GM21528 (cell line): Measurements from ENCODE around the gene HOXB7.

ENCODE experiments used
- ATAC-seq: cut with Tn5 transposase; IDR thresholded peaks from one replicate; pipeline ENCODE4 v1.9.1; 2021; ENCODE audit warnings: mild to moderate bottlenecking, moderate library complexity; ENCODE audit not compliant: unreplicated experiment, low FRiP score

HOXB7 gene

DNA sequence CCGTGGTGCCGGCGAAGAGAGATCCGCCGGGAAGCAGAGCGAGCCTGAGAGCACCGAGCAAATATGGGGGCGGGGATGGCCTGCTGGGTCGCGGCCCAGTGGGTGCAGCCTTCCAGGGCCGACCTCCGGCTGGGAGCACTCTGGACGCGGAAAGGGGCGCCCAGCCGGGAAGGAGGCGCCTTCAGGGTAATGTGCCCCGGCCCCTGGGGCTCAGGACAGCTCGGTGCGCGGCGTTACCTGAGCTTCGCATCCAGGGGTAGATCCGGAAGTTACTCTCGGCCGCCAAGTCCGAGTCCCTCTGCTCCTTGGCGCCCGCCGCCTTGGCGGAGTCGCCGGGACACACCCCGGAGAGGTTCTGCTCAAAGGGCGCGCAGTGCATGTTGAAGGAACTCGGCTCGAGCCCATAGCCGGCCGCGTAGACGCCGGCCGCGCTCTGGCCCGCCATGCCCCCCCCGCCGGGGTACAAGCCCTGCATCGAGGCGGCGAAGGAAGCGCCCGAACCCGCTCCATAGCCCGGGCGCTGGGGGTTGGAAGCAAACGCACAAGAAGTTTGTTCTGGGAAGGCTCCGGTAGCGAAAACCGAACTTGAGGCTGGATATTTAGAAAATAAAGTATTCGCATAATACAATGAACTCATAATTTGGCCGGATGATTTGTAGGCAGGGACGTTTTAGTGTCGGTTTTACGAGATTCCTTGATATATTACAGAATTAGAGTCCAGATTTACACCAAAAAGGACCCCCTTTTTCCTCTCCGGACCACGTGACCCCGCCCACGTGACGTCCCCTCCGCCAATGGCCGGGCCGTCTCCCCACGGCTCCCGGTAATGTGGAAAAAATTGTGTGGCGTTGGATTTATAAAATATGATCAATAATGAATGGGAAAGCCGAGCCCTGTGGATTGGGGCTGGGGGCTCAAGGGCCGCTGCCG, at the start of gene HOXB7:
Gene HOXB7 (minus strand): TSS at position 736 of the 930 bp plus-strand sequence. CDS start 99 bp downstream, at position 637.
- no peak for ATAC-seq

DNA sequence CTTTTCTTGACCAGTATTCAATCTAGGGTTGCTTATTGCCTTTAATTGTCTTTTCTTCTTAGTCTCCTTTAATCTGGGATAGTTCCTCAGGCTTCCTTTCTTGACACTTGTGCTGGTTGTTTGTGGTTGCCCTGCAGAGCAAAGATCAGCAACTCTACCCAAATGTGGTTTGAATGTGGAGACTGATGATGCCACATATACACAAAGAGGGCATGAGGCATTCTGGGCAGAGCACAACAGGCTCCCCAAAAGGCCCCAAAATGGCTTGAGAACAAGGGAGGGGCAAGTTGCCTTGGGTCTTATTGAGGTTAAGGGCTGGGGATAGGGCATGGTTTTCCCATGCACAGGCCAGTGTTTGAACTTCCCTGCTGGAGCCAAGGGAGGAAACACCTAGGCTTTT, 45.1 kb upstream of the HOXB7 start:
- ATAC-seq, result no peak

DNA sequence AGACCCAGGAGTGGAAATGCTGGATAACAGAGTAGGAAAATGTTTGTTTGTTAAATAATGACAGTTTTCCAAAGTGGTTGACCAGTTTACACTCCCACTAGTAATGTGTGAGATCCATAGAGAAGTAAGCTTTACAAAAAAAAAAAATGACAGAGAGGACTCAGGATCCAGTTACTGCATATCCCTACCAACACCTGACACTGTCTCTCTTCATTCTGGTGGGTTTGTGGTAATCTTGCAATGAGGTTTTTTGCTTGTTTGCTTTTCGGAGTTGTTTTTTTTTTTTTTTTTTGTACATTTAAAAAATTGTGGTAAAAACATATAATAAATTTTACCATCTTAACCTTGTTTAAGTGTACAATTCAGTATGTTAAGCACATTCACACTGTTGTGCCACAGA, 38.9 kb upstream of the HOXB7 start:
- no peak for ATAC-seq

DNA sequence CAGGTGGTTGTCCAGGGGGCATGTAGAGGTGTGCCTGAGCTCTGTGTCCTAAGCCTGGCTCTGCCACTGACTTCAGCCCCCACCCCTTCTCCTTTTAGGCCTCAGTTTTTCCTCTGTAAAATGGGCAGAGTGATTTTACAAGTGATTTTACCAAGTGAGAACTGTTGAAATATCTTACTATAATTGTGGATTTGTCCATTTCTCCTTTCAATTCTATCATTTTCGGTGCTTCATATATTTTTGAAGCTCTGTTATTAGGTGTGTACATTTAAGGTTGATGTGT, 37.1 kb upstream of the HOXB7 start:
- ATAC-seq, result no peak

DNA sequence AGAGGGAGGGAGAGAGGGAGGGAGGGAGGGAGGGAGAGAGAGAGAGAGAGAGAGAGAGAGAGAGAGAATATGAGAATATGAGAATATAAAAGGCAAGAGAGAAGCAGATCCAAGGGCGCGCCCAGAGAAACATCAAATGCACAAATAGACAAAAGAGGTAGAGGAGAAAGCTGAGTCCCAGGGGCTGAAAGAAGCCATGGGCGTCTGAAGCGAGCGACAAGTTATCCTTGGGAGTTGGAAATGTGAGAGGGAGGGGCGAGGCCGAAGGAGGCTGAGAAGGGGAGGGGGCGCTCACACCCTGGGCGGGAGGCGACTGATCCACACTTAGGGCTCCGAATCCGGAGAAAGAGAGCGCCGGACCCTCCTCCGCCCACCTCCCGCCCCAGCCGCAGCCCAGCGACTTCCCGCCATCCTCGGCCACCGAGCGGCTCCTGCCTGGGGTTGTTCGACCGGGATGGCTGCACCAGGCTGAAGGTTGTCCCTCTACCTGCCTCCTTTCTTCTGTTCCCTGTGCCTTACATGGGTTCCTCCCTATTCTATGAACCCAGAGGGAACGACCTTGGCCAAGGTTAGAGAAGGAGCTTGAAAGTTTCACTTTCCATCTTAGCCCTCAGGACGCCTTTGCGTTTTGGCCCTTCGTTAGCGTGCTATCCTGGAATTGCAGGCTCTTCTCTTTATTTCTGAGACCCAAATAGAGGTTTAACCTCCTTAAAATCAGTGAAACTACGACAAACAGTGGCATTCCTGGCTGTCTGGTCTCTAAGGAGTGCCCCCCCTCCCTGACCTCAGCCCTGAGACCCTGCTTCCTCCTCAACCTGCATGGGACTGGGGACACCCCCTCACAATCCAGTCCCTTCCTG, 36.5 kb upstream of the HOXB7 start:
- ATAC-seq, result no peak

DNA sequence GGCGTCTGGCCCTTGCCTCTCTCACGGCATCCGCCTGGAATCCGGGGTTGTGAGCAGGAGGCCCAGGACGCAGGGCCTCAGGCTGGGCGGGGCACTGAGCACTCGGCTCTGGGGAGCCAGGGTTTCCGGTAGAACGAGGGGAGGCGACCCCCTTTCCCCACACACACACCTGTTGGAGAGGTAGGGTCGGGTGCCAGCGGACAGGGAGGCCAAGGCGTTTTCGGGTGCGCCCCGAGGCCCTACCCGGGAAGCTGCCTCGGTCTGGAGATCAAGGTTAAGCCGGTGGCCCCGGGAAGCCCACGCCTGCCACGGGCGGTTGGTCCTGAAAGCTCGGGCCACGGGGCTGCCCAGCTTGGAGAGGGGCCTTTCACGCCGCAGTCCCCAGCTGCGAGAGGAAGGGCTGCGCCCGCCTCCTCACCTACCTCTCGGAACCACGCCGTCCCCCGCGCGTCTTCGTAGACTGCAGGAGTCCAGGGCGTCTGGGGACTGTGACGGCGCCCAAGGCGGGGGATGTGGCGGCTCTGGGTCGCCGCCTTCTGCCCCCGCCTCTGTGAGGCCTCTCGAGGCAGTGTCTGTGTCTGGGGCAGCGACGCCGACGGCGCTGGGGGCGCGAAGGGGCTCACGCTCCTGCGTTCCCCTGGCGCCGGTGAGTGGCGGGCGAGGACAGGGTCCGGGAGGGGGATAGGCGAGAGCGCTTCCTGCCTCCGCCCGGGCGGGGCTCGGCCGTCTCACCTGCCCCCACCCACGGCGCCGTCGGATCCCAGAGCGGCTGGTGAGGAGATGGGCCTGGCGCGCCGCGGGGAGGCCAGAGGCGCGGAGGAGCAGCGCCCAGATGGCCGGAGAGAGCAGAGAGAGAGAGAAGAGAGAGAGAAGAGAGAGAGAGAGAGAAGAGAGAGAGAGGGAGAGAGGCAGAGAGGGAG, 35.6 kb upstream of the HOXB7 start:
- no peak for ATAC-seq

DNA sequence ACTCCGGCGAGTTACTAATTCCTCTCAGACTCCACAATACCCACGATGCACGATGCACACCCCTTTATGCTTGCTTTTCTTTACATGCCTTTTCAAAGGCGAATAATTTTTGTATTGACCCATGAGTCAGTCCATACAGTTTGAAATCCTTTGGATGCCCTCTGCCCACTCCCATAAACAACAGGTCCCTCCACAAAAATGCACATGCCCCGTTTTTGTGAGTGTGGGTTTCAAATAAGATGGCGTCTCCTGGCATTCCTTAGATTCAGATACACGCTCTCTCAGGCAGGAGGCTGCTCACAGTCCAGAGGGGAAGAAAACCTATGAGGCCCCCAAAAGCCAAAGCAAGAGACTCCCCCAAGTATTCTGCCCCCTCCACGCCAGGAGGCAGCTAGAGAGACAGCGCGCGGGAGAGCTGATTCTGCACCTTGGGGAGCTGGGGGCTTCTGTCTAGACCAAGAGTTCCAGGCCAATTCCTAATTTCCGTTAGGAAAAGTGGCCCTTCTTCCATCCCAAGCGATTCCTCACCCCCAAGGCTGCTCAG, 34.9 kb upstream of the HOXB7 start:
- no peak for ATAC-seq

DNA sequence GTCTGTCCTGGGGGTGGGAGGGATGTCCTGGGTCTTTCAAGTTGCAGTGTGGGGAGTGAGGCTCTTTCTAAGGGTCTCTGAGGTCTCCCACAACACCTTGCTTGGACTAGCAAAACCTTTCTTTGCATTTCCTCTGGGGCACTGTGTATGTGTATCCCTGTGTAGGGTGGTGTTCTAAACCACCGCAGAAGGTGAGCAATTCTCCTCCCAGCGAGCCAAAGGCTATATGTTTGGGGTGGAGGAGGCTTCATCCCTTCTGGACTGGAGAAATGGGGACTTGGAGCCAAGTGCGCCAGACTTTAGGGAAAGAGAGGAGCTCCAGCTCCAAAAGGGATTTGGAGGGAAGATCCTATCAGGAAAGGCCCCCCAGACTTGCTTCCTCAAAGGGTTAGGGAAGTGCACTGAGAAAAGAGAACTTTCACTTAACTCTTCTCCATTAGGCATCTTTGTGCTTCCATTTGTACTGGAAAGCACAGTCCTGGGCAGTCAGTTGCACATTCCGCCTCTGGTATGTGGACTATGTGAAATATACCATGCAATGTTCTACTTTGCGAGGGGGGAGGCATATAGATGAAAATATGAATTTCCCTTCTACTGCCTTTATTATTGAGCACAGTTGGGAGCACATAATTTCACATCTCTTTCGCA, 34.2 kb upstream of the HOXB7 start:
- no peak for ATAC-seq

DNA sequence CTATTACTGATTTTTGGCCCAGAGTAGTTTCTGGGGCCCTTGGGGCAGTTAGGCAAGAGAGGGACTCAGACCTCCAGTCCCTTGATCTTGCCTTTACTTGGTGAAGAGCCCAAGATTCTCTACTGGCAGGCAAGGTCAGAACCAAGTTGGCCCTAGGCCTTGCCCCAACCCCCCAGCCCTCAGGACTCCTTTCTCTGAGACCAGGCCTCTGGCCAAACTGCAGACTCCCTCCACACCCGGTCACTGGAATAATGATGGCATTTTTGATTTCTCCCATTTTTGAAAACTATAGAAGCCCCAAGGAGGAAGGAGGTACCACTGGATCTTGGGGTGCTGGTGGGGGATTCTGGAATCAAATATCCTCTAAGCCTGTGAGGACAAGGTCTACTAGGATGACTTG, 33.3 kb upstream of the HOXB7 start:
- ATAC-seq, result no peak

DNA sequence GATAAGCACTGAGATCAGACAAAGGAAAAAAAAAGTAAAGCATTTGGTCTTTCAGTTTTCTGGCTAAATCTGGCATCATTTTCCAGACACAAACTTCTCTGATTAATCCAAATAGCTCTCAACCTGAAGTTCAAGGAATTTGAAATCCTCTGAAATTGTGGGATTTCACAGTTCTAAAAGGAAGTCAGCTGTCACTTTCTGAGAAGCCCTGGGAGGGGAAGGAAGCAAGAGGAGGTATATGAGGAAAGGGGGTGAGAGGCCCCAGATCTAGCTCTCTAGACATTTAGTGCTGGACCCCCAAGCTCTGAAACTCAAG, 32.8 kb upstream of the HOXB7 start:
- no peak for ATAC-seq

DNA sequence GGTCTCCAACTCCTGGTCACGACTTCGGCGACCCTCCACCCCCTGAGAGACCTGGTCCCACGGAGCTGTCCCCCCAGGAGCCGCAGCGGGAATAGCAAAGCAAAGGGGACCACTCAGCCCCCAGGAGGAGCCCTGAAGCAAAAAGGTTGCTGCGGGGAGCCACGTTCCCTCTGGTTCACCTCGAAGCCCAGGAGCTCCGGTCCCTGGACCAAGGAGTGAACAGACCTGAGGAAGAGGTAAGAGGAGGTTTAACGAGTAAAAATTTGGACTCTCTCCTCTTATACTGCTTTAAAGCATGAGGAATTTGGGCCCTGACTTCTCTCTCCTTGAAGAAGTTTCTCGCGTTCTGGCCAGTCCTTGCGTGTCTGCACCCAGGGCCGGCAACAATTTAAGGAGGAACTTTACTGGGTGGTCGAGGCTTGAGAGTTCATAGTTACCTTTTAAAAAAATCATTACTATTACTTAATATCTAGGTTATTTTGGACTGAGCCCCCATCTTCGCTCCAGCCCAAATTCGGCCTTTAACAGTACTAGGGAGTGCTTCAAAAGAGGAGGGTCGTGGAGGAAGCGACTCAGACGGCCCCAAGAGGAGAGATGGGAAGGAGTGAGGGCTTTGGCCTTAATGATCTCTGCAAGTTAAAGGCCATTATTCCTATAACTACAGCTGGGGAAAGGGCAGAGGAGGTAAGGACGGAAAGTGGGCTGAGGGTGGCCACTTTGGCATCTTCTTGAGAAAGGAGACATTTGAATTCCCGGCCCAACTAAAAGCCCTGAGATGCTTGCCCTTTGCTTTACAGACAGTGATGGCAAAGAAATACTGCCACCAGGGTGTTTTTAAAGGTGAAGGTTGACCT, 32.3 kb upstream of the HOXB7 start:
- no peak for ATAC-seq

DNA sequence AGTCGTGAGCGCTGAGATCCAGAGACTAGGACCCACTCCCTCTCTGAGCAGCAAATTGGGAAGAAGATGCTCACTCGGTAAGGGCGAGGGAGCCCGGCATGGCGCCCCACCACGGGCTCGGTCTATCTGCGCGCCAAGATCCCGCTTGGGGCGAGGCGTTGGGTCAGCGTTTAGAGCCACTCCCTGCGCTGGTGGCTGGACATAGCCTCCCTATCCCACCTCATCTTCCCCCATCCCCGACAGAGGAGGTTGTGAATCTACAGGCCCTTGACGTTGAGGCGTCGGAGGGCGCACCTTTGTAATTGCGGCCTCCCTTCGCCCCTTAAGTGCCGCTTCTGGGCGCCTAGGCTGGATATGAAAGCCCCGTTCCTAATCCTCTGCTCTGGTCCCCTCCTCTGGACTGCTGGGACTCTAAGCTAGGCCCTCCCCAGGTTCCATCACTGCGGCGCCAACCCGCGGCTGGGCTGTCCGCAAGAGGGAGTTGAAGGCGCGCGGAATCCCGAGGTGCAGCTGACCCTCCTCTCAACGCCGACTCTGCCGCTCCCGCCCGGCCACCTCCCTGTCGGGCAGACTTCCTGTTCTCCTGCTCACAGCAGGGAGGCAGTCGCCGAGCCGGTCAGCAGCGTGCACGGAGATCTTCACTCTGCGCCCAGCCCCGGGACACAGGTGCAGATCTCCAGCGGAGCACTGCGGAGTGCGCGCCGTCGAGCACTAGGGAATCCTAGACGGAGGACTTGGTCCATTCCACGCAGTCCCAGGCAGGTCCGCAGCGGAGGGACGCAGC, 31.4 kb upstream of the HOXB7 start:
- no peak for ATAC-seq

DNA sequence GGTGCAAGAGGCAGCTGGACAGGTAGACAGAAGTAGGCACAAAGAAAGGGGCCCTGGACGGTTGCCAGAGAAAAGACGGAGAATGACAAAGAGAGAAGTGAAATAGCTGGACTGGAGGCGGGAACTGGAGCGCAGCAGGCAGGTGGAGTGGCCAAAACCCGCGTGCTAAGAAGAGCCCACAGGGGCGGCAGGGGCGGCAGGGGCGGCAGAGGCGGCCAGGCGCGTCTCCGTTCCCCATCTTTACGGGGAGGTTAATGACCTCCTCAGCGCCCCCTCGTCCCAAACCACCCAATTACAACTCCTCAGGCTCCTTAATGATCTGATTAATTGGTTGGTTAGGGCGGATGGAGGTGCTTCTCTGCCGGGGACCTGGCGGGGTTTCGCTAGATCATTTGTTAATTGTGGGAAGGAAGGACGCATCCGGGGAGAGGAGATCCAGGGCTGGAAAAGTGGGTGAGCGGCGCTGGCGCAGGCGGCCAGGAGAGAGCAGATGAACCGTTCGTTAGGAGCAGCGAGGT, 30.8 kb upstream of the HOXB7 start:
- no peak for ATAC-seq

DNA sequence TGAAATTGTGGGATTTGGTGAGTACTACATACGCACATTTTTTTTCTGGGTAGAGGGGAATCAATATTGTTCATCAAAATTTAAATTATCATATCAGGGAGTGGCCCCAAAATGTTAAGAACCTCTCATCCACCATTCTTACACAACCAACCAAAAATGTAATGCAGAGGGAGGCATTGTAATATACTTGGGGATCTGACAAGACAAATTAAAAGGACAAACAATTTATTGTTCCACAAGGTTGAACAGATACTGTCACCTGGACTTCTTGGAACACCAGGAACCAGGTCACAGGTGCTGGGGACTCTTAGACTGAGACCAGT, 30.0 kb upstream of the HOXB7 start:
- no peak for ATAC-seq

DNA sequence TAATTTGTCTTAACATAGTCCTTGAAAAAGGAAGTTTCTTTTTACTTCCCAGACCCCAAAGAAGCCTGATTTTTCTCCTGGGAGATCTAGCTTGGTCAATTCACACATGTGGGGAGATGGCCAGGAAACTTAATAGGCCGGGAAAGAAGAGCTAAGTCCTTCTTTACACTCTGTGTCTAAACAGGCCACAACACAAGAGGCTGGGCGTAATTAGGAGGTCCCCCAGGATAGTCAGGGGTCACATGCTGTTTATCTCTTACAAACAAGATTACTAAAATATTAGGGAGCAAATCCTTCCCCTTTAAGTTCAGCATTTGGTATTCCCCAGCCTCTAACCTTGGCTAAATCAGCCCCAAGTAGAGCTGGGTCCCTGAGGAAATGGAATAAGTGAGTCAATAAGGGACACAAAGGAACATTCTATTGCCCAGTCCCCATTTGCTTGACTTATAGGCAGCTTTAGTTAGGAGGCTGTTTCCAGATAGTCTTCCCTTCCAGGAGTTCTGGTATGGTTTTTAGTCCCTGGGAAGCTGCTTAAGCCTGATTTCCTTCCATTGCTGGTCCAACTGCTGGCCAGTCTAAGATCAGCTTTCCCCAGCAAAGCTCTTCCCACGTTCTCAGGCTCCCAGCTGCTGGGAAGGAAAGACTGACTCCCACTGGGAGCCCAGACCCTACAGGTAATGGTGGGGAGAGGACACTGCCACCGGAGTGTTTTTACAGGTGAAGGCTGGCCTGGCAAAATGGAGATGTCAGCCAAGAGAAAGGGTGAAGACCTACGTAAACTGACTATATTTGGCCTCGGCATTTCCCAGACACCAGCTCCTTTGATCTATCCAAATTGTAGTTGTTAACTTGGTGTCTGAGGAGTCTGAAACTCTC, 29.4 kb upstream of the HOXB7 start:
- ATAC-seq, result no peak

DNA sequence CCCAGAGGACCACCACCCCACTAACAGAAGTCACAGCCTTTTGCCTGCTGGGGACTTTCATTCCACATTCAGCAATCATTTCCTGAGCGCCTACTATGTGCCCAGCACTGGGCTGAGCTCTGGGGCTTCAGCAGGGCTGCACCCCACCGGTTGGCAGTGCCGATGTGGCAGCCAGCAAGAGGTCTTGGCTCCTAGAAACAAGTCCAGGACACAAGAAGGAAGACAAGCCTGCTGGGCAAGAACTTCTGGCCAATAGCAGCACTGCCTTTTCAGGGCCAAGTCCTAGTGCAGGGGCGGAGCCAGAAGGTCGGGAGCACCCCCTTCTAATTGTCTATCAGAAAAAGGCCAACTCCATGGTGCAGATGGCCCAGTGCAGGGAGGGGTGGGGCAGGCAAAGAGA, 28.3 kb upstream of the HOXB7 start:
- ATAC-seq, result no peak
